Loucy (cell line): ENCODE data around the gene DLL3.

Source experiments
- CTCF ChIP-seq: fragments of 200-600 bp; sonication (generic); conservative IDR thresholded peaks from 2 replicates; pipeline ENCODE4 v1.5.1; 2014; ENCODE audit warnings: mild to moderate bottlenecking, antibody characterized with exemption, low read length
- EZH2phosphoT487 ChIP-seq: fragments of 200-600 bp; IDR thresholded peaks from 2 replicates; pipeline ENCODE4 v1.6.1; 2018; ENCODE audit warnings: antibody characterized with exemption, mild to moderate bottlenecking, moderate library complexity, borderline replicate concordance

GRCh38 chr19:39542206-39542605 lies 43.5 kb downstream of the DLL3 start:
- TF ChIP-seq CTCF (no peak), EZH2phosphoT487 (no peak)
